ENCODE data around the gene COL5A3. TPM values are rescaled to one million over a fixed set of nuclear protein-coding genes. Genes with fewer than 3 reads are reported as not detected.

Gene COL5A3
- total RNA-seq, 4 donors from 2014 or later: 41.3 to 102 (median 56.3) TPM

- Histone ChIP-seq H3K4me1 (peaks cover 0 to 27% (median 10%) of the 10 kb centered on the region in 4 donors), H3K36me3 (no peaks in the 10 kb centered on the region), H3K4me3 (peak overlapping the region; percentile 15 to 55 (median 32)), H3K27me3 (peaks cover 0 to 69% of the 10 kb centered on the region in 2 donors), H3K27ac (no peak overlapping the region), H3K9me3 (no peaks in the 10 kb centered on the region)
- TF ChIP-seq, protein P1, sequence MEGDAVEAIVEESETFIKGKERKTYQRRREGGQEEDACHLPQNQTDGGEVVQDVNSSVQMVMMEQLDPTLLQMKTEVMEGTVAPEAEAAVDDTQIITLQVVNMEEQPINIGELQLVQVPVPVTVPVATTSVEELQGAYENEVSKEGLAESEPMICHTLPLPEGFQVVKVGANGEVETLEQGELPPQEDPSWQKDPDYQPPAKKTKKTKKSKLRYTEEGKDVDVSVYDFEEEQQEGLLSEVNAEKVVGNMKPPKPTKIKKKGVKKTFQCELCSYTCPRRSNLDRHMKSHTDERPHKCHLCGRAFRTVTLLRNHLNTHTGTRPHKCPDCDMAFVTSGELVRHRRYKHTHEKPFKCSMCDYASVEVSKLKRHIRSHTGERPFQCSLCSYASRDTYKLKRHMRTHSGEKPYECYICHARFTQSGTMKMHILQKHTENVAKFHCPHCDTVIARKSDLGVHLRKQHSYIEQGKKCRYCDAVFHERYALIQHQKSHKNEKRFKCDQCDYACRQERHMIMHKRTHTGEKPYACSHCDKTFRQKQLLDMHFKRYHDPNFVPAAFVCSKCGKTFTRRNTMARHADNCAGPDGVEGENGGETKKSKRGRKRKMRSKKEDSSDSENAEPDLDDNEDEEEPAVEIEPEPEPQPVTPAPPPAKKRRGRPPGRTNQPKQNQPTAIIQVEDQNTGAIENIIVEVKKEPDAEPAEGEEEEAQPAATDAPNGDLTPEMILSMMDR (IDR thresholded peaks at IDR 0.05): no peak
- no peak for TF ChIP-seq EP300 (IDR thresholded peaks at IDR 0.05)
- TF ChIP-seq POLR2A (IDR thresholded peaks at IDR 0.05): no peak
- DNase-seq (ENCODE audit: low spot score in 2 of 2): no peak
- WGBS, 2 donors: 0% methylated on average over 2 to 7 of the region's 27 CpGs
Measured at GRCh38 chr19:9914001-9914314, 96.3 kb downstream of the COL5A3 start.

- Histone ChIP-seq H3K36me3 (no peaks in the 10 kb centered on the region), H3K27me3 (peaks cover 0 to 69% of the 10 kb centered on the region in 2 donors), H3K27ac (no peak overlapping the region), H3K4me1 (peaks cover 0 to 27% (median 10%) of the 10 kb centered on the region in 4 donors), H3K4me3 (peak overlapping the region; percentile 15 to 55 (median 32)), H3K9me3 (no peaks in the 10 kb centered on the region)
- 1 to 17% methylated on average over 14 of the region's 95 CpGs for WGBS, 2 donors
- TF ChIP-seq, protein P1 (IDR thresholded peaks at IDR 0.05): no peak
- TF ChIP-seq POLR2A (IDR thresholded peaks at IDR 0.05) (no peak), EP300 (IDR thresholded peaks at IDR 0.05) (no peak)
- no peak for DNase-seq (ENCODE audit: low spot score in 2 of 2)
Measured at GRCh38 chr19:9913237-9914000, 96.9 kb downstream of the COL5A3 start.

GRCh38 chr19:9912551-9913236 is 97.6 kb downstream of the COL5A3 start:
- H3K27ac ChIP-seq: no peak overlapping the region
- no peaks in the 10 kb centered on the region for H3K9me3 ChIP-seq
- DNase-seq (ENCODE audit: low spot score in 2 of 2): no peak
- TF ChIP-seq, protein P1 (IDR thresholded peaks at IDR 0.05): no peak
- H3K4me3 ChIP-seq: no peak overlapping the region
- H3K36me3 ChIP-seq: no peaks in the 10 kb centered on the region
- peaks cover 0 to 27% (median 10%) of the 10 kb centered on the region in 4 donors for H3K4me1 ChIP-seq
- 38 to 47% methylated on average over 24 of the region's 24 CpGs for WGBS, 2 donors
- H3K27me3 ChIP-seq: peaks cover 0 to 67% of the 10 kb centered on the region in 2 donors

DNA sequence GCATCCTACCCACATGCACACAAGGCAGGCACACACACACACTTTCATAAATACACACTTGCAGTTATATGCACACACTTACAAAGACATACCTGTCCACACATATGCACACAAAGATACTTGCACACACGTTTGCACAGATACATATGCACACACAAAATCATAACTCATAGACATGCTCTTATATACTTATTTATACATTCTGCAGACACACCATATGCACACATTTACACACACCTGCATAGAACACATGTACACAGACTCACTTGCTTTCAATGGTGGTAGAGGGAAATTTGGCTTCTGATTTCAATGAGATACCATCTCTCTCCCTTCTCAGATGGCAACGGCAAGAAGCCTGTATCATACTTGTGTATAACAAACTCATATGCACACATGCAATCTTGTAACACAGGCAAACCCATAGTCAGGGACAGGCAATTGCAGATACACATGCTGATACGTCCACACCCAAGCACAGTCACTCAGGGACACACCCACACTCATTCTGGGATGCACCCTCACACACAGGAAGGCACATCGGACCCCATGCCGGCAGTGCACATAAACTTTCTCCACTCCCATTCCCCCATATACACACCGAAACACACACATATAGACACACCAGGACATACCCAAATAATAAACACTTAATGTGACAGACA is 98.6 kb downstream of the COL5A3 start:
- Histone ChIP-seq H3K4me3 (no peak overlapping the region), H3K27me3 (peaks cover 0 to 57% of the 10 kb centered on the region in 2 donors), H3K27ac (no peak overlapping the region), H3K9me3 (no peaks in the 10 kb centered on the region), H3K36me3 (no peaks in the 10 kb centered on the region), H3K4me1 (peaks cover 0 to 23% (median 10%) of the 10 kb centered on the region in 4 donors)
- WGBS, 2 donors: 70 to 73% methylated on average over 6 of the region's 6 CpGs
- no peak for DNase-seq (ENCODE audit: low spot score in 2 of 2)
- TF ChIP-seq POLR2A (IDR thresholded peaks at IDR 0.05) (no peak), EP300 (IDR thresholded peaks at IDR 0.05) (no peak)
- TF ChIP-seq, protein P1 (IDR thresholded peaks at IDR 0.05): no peak

GRCh38 chr19:9910625-9911024 is 99.7 kb downstream of the COL5A3 start:
- Histone ChIP-seq H3K36me3 (no peaks in the 10 kb centered on the region), H3K4me1 (peaks cover 0 to 23% (median 10%) of the 10 kb centered on the region in 4 donors), H3K27ac (no peak overlapping the region), H3K4me3 (no peak overlapping the region), H3K27me3 (peaks cover 0 to 48% of the 10 kb centered on the region in 2 donors), H3K9me3 (no peaks in the 10 kb centered on the region)
- WGBS, 2 donors: 44 to 100% methylated on average over 1 of the region's 1 CpG
- TF ChIP-seq EP300 (IDR thresholded peaks at IDR 0.05): no peak
- TF ChIP-seq POLR2A (IDR thresholded peaks at IDR 0.05): no peak
- TF ChIP-seq, protein P1 (IDR thresholded peaks at IDR 0.05): no peak
- DNase-seq (ENCODE audit: low spot score in 2 of 2): no peak
